Colonic mucosa (tissue), 4 donors: Measurements from ENCODE around the gene AP5Z1. TPM values are rescaled to one million over a fixed set of nuclear protein-coding genes. Genes with fewer than 3 reads are reported as not detected.

Experiments
- DNase-seq: peaks from one replicate; pipeline ENCODE4 v3.0.0-alpha.2; 2020
- H3K27ac ChIP-seq: fragments of 200-600 bp; one replicate; pipeline ENCODE4 v1.8.0; 2021
- H3K27me3 ChIP-seq: fragments of 200-600 bp; one replicate; pipeline ENCODE4 v1.8.0; 2021
- H3K36me3 ChIP-seq: fragments of 200-600 bp; one replicate; pipeline ENCODE4 v1.8.0; 2021
- H3K4me1 ChIP-seq: fragments of 200-600 bp; one replicate; pipeline ENCODE4 v1.8.0; 2021; ENCODE audit warnings: mild to moderate bottlenecking
- H3K4me3 ChIP-seq: fragments of 200-600 bp; one replicate; pipeline ENCODE4 v1.8.0; 2021
- H3K9ac ChIP-seq, 2 donors: one replicate each; pipeline ENCODE4 v1.7.0; 2013; ENCODE audit warnings: control low read depth in 2 of 2, low read depth in 2 of 2, low read length in 2 of 2
- H3K9me3 ChIP-seq: fragments of 200-600 bp; one replicate; pipeline ENCODE4 v1.8.0; 2021
- CTCF ChIP-seq: fragments of 200-600 bp; IDR thresholded peaks from one replicate; pipeline ENCODE4 v1.8.0; 2022; ENCODE audit warnings: antibody characterized with exemption, mild to moderate bottlenecking
- intact Hi-C: fragments of 100-400 bp; cut with DNase I; formaldehyde crosslinking; loops from one replicate; pipeline ENCODE4 v1.14.1; 2022
- total RNA-seq, 2 donors: library from RNA; stranded (reverse); fragmentation: NEBNext Ultra II Directional in 1 of 2; extraction: Animal tissue kit (Norgen Biotek cat#: 25700) in 1 of 2; gene quantifications; one replicate each; pipeline ENCODE4 v1.2.1, GENCODE V29; 2021
- donor health status: healthy.
- donor health status: DM: no; HTN: no; CAD: no.
- donor health status: DM: no; HTN: no; CAD: no.

AP5Z1 gene
- total RNA-seq, 2 donors from 2014 or later: 27.9 to 49.9 TPM

- H3K27me3 ChIP-seq: no peaks in the 10 kb centered on the region
- H3K27ac ChIP-seq: no peak overlapping the region
- H3K9ac ChIP-seq: no peak overlapping the region
- DNase-seq: no peak
- H3K9me3 ChIP-seq: no peaks in the 10 kb centered on the region
- intact Hi-C loops: loop anchor here (10.0 kb wide), 1 partner anchor 249 kb away; no protein-coding TSS in a partner anchor
- H3K36me3 ChIP-seq: no peaks in the 10 kb centered on the region
- TF ChIP-seq CTCF: no peak
- no peaks in the 10 kb centered on the region for H3K4me1 ChIP-seq
- H3K4me3 ChIP-seq: no peak overlapping the region
These were observed 60.8 kb downstream of the AP5Z1 start for GRCh38 chr7:4836206-4836661.

- Histone ChIP-seq H3K4me1 (no peaks in the 10 kb centered on the region), H3K36me3 (no peaks in the 10 kb centered on the region), H3K27ac (no peak overlapping the region), H3K9ac (no peak overlapping the region), H3K9me3 (no peaks in the 10 kb centered on the region), H3K4me3 (no peak overlapping the region), H3K27me3 (no peaks in the 10 kb centered on the region)
- no peak for TF ChIP-seq CTCF
- intact Hi-C loops: loop anchor here (10.0 kb wide), 1 partner anchor 248 kb away; no protein-coding TSS in a partner anchor
- no peak for DNase-seq
These were observed 61.8 kb downstream of the AP5Z1 start for GRCh38 chr7:4837041-4837802.

- intact Hi-C loops: loop anchor here (10.0 kb wide), 1 partner anchor 247 kb away; no protein-coding TSS in a partner anchor
These were observed 62.6 kb downstream of the AP5Z1 start for GRCh38 chr7:4837803-4838625.

GRCh38 chr7:4838626-4839334 is 63.4 kb downstream of the AP5Z1 start:
- no peaks in the 10 kb centered on the region for H3K27me3 ChIP-seq
- no peaks in the 10 kb centered on the region for H3K4me1 ChIP-seq
- no peak overlapping the region for H3K9ac ChIP-seq
- TF ChIP-seq CTCF: no peak
- H3K9me3 ChIP-seq: no peaks in the 10 kb centered on the region
- no peak for DNase-seq
- intact Hi-C loops: loop anchor here (10.0 kb wide), 1 partner anchor 246 kb away; no protein-coding TSS in a partner anchor
- H3K4me3 ChIP-seq: no peak overlapping the region
- no peak overlapping the region for H3K27ac ChIP-seq
- H3K36me3 ChIP-seq: no peaks in the 10 kb centered on the region

More at GRCh38 chr7:4837803-4838625, 62.6 kb downstream of the AP5Z1 start:
- Histone ChIP-seq H3K9ac (no peak overlapping the region), H3K4me1 (no peaks in the 10 kb centered on the region), H3K27ac (no peak overlapping the region), H3K4me3 (no peak overlapping the region), H3K27me3 (no peaks in the 10 kb centered on the region), H3K9me3 (no peaks in the 10 kb centered on the region), H3K36me3 (no peaks in the 10 kb centered on the region)
- DNase-seq: no peak
- TF ChIP-seq CTCF: no peak

- Histone ChIP-seq H3K4me1 (no peaks in the 10 kb centered on the region), H3K9ac (no peak overlapping the region), H3K27ac (no peak overlapping the region), H3K4me3 (no peak overlapping the region), H3K36me3 (no peaks in the 10 kb centered on the region), H3K9me3 (no peaks in the 10 kb centered on the region), H3K27me3 (no peaks in the 10 kb centered on the region)
- intact Hi-C loops: no loop called here
- TF ChIP-seq CTCF: no peak
- DNase-seq: no peak
These were observed 64.7 kb downstream of the AP5Z1 start for GRCh38 chr7:4840079-4840501.
